Measurements from ENCODE around the gene PADI2.

The PADI2 gene

GRCh38 chr1:17053086-17053684 is 66.1 kb downstream of the PADI2 start:
- no peak for DNase-seq

DNA sequence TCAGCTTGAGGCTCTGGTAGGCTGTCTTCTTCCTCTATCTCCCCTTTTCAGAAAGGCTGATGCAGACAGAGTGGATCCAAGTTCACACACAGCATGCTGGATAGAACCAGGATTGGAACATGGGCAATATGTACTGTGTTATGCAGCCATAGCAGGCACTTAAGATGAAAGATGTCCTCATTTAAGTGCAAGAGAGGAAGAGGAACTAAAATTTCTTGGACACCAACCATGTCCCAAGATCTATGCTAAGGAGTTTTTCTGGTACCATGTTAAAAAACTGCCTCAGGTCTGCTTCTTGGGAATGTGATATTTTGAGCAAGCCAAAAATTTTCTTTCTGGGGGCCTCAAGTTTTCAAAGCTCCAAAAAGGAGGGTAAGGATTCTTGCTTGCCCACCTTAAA is 66.6 kb downstream of the PADI2 start:
- no peak for DNase-seq

DNA sequence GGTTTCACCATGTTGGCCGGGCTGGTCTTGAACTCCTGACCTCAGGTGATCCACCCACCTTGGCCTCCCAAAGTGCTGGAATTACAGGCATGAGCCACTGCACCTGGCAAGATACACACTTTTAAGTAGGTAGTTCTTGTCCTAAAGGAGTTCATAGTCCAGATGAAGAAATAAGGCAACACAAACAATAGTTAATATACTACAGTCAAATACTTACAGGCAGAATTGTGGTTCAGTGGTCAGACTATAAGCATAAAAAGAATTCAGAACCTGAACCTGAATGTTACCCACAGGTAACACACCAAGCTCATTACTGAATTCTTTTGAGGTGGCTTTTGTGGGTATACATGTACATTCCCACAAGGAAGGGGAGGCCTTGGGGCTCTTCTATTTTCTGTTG is 67.2 kb downstream of the PADI2 start:
- DNase-seq: no peak

DNA sequence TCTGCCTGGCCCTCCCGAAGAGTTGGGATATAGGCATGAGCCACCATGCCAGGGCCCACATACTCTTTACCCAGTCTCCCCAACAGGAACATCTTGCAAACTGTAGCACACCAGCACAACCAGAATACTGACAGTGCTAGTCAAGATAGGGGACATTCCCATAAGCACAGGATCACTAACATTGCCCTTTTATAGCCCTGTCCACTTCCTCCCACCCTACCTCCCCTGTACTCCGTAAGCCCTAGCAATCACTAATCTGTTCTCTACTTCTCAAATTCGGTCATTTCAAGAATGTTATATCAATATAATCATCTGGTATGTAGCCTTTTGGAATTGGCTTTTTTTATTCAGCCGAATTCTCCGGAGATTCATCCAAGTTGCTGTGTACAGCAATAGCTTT is 71.3 kb downstream of the PADI2 start:
- no peak for DNase-seq

DNA sequence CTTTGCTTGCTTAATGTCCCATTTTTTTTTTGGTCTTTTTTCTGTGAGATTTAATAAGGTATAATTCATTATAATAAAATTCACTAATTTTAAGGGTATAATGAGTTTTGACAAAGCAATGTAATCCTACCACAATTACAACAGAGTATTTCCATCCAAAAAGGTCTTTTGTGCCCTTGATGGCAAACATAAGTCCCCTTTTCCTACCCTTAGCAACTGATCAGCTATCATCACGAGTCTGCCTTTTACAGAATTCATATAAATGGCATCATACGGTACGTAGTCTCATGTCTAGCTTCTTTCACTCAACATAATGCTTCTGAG is 73.0 kb downstream of the PADI2 start:
- DNase-seq: no peak

GRCh38 chr1:17045634-17046333 is 73.5 kb downstream of the PADI2 start:
- DNase-seq: peak in 1 of 2 experiments; percentile 33

DNA sequence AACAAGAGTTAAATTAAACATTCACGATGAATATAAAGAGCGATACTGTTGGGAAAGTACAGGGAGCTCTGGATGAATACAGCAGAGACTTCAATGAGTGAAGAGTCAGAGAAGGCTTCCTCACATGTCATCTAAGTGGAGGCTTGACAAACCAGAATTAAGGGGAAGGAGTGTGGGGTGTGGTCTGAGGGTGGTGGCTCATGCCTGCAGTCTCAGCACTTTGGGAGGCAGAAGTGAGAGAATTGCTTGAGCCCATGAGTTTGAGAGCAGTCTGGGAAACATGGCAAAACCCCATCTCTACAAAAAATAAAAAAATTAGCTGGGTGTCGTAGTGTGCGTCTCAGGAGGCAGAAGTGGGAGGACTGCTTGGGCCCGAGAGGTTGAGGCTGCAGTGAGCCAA is 74.1 kb downstream of the PADI2 start:
- no peak for DNase-seq

GRCh38 chr1:17043676-17044075 is 75.6 kb downstream of the PADI2 start:
- no peak for DNase-seq

- no peak for DNase-seq
Observed at GRCh38 chr1:17040135-17040534, 79.1 kb downstream of the PADI2 start.

GRCh38 chr1:17039522-17039921 is 79.7 kb downstream of the PADI2 start:
- no peak for DNase-seq

DNA sequence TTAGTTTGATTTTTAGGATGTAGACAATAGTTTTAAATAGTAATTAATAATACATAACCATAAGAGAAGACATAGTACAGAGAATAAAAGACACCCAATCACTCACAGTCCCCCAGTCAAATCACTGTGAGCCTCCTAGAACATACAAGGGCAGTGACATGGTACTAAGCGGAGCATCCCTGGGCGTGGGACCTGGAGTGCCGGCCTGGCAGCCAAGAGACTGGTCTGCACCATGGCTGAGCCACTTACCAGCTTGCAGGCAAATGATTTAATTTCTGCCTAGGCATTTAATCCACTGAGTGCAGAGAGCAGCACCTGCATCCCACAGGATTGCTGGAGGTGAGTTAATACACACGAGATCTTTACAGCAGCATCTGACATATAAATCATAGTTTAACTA is 85.8 kb downstream of the PADI2 start:
- no peak for DNase-seq

DNA sequence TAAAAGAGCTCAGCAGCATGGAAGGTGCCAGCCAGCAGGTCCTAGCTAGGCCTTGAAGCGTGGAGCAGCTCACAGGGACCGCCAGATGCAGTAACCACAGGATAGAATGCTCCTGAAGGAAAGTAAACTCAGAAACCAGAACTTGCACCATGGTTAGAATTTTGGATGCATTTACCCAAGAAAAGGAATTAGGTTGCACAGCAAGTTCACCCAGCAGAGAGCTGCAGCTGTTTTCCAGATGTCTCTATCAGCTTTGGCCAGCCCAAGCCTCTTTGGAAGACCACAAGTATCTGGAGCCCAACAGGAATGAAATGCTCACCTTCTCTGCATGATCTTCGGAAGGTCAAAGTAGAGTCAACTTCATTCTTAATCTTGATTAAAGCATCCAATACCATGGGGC is 86.5 kb downstream of the PADI2 start:
- no peak for DNase-seq

DNA sequence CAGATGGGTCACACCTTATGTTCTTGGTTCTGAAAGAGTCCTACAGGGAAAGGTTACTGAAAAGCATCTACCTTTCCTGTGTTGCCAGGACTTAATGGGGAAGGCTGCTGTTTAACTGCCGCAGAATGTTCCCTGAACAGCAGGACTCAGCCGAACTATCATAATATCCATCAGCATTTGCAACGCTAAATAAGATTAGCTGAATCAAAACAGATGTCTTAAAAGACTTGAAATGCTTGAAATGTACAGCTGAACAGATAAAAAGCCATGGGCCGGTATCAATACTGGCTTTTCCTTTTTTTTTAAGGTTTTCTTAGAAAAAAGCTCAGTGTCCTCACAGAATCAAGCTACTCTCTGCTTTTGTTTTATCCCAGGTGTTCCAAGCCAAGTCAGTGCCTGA is 87.8 kb downstream of the PADI2 start:
- no peak for DNase-seq

DNA sequence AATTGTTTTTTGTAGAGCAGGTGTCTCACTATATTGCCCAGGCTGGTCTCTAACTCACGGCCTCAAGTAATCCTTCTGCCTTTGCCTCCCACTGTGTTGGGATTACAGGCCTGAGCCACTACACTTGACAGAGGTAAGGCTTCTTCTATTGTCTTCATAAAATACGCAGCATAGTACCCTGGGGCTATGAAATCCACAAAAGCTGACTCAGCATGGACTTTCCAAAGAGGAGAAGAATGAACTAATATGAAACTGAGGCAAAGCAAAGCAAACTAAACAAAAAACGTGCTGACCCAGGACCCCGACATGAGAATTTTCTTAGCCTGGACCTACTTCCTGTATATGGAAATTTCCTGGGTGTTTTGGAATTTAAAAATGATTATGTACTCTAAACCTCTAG is 89.0 kb downstream of the PADI2 start:
- no peak for DNase-seq

GRCh38 chr1:17028662-17029188 is 90.5 kb downstream of the PADI2 start:
- no peak for DNase-seq

DNA sequence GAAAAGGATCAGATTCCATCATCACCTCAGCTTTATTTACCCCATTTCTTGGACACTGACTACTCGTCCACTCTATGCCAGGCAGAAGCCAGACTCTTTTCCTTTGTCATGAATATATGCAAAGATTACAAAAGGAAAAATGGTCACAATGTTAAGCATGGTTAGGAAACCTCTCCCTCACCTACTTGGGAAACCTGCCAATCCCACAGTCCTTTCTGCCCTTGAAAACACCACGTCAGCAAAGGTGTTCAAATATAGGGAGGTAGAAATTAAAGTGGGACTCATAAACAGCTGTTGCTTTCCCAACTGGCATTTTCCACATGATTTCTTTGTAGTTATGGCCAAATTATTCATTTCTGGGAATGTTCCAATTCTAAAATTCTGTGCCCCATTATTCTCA is 91.4 kb downstream of the PADI2 start:
- no peak for DNase-seq

DNA sequence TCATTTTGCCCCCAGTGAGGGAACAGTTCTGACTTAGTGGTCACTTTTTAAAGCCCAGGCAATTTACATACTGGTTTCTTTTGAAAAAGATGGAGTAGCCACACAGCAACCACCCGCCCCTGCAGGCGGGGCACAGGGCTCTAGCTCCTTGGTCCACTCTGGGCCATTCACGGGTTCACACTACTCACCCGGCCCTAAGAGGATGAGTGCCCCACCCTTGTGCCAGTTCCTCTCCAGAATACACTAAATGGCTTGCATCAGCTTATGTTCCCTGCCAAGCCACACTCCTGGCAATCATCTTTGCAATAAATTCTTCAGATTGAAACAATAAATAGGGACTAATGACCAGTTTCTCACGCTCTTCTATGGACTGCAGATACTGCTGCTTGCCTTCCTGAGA is 91.8 kb downstream of the PADI2 start:
- DNase-seq: no peak

DNA sequence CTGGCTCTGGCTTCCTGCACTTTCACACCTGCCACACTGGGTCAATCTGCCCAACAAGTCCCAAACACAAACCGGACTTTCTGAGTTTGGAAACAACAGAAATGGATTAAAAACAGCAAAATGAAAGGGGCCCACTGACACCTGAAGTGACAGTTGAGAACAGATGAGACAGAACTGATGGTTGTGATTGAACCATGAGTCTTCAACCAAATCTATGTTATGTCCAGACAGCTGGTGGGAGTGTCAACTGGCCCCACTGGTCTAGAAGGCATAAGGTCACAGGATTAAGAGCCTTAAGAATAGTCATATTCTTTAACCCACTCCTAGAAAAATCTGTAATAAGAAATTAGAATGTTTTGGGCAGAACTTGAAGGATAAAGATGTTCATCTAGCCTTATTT is 94.5 kb downstream of the PADI2 start:
- DNase-seq: no peak

- DNase-seq: no peak
Observed at GRCh38 chr1:17023573-17023972, 95.7 kb downstream of the PADI2 start.

- DNase-seq: no peak
Observed at GRCh38 chr1:17023102-17023501, 96.1 kb downstream of the PADI2 start.

DNA sequence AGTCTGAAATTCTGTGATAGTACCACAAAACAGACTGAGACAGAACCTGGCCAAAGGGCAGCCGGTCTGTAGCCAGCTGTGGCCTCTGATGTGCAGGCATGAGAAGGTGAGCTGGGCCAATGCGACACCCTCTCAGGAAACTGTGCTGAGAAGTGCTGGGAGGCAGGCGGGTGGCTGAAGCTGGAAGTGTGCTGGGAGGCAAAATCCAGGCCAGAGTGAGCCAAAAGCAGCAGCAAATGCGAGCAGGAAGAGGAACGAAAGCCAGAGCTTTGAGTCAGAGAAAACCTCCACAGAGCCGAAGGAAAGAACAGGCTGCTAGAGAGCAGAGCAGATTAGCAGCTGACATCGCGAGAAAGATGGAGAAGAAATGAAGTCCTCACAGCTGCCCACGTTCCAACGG is 97.4 kb downstream of the PADI2 start:
- no peak for DNase-seq

- DNase-seq: no peak
Observed at GRCh38 chr1:17020502-17020901, 98.7 kb downstream of the PADI2 start.

DNA sequence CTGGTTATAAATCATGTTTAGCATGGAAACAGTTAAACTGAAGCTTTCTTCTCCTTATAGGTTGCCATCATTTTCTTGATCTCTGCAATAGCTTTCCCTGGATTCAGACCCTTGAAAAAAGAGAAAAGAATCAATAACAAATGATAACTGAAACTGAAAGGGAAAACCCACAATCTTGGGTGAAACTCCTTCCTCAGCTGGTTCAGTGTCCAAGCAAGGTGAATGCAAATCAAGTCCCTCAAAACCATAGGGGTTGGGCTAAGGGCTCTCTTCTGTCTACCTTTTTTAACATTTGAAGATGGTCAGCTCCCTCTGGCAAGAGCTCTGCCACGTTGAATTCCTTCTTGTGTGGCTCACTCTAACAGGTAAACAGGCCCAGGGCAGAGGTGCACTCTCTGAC is 100.4 kb downstream of the PADI2 start:
- DNase-seq: no peak

DNA sequence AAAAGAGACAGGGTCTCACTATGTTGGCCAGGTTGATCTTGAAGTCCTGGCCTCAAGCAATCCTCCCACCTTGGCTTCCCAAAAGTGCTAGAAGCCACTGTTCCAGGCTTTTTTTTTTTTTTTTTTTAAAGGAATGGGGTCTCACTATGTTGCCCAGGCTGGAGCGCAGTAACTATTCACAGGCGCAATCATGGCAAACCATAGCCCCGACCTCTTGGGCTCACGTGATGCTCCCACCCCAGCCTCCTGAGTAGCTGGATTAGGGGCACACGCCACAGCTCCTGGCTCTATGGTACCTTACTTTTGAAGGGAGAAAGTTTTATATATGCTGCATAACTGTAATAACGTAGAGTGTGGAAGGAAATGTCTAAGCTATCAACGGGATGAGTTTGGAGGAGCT is 101.8 kb downstream of the PADI2 start:
- no peak for DNase-seq
